K562 (cell line): Measurements from ENCODE around the gene CRIP1. TPM values are rescaled to one million over a fixed set of nuclear protein-coding genes. Genes with fewer than 3 reads are reported as not detected.

Experiments
- ARID3A ChIP-seq: IDR thresholded peaks from 2 replicates; pipeline ENCODE4 v1.6.1; 2012; ENCODE audit warnings: low read depth, low read length, improper control_type of control experiment, borderline replicate concordance
- BRCA1 ChIP-seq, 2 experiments: fragments of 450-650 bp in 1 of 2; sonication (generic) in 1 of 2; formaldehyde crosslinking in 1 of 2; IDR thresholded peaks; 2 replicates each; pipeline versions ENCODE4 v1.5.0 to v1.6.1; 2017 to 2020; ENCODE audit warnings: mild to moderate bottlenecking in 1 of 2, missing genetic modification reagents in 1 of 2
- CBX2 ChIP-seq: fragments of 200-600 bp; sonication (generic); IDR thresholded peaks from one replicate; pipeline ENCODE4 v1.6.1; 2012; ENCODE audit warnings: mild to moderate bottlenecking, low read length, inconsistent platforms; ENCODE audit not compliant: insufficient read depth, poor library complexity, severe bottlenecking
- CBX3 ChIP-seq, 2 experiments: IDR thresholded peaks; 1 replicate in 1 of 2; 2 replicates in 1 of 2; pipeline ENCODE4 v1.6.1; 2012; ENCODE audit warnings: inconsistent platforms in 2 of 2, low read length in 2 of 2, borderline replicate concordance in 1 of 2, control low read depth in 1 of 2
- DPF2 ChIP-seq: fragments of 450-650 bp; IDR thresholded peaks from 2 replicates; pipeline ENCODE4 v1.6.1; 2016
- EHMT2 ChIP-seq: fragments of 450-650 bp; IDR thresholded peaks from 2 replicates; pipeline ENCODE4 v1.6.1; 2018; ENCODE audit warnings: antibody characterized with exemption
- ELF1 ChIP-seq: fragments of 200-800 bp; sonication (Bioruptor generic); IDR thresholded peaks from 2 replicates; pipeline ENCODE4 v1.6.1; 2016; ENCODE audit warnings: missing genetic modification characterization, missing compliant biosample characterization
- ETS2 ChIP-seq: IDR thresholded peaks from 2 replicates; pipeline ENCODE4 v1.6.1; 2016; ENCODE audit warnings: borderline replicate concordance, missing genetic modification characterization, mild to moderate bottlenecking, moderate library complexity, missing compliant biosample characterization; ENCODE audit not compliant: poor library complexity, severe bottlenecking
- FOXJ2 ChIP-seq: fragments of 200-800 bp; sonication (Bioruptor generic); IDR thresholded peaks from 2 replicates; pipeline ENCODE4 v1.6.1; 2016; ENCODE audit warnings: missing genetic modification characterization, missing compliant biosample characterization
- HEY1 ChIP-seq: fragments of 250-450 bp; sonication (Bioruptor Pico); IDR thresholded peaks from 2 replicates; pipeline ENCODE4 v1.5.0; 2020; ENCODE audit warnings: mild to moderate bottlenecking, moderate library complexity, borderline replicate concordance
- IRF2 ChIP-seq: sonication (generic); formaldehyde crosslinking; IDR thresholded peaks from 2 replicates; pipeline ENCODE4 v1.8.1; 2022; ENCODE audit warnings: mild to moderate bottlenecking, missing genetic modification reagents
- LARP7 ChIP-seq: fragments of 450-650 bp; IDR thresholded peaks from 2 replicates; pipeline ENCODE4 v1.6.1; 2016
- MIER1 ChIP-seq: fragments of 450-650 bp; IDR thresholded peaks from 2 replicates; pipeline ENCODE4 v1.6.1; 2016; ENCODE audit warnings: antibody characterized with exemption, mild to moderate bottlenecking, low read depth
- NFIX ChIP-seq: fragments of 250-450 bp; sonication (Bioruptor Pico); IDR thresholded peaks from 2 replicates; pipeline ENCODE4 v1.4.0; 2020; ENCODE audit warnings: low read depth, mild to moderate bottlenecking, moderate library complexity
- RBBP5 ChIP-seq: fragments of 200-600 bp; sonication (generic); IDR thresholded peaks from 2 replicates; pipeline ENCODE4 v1.6.1; 2012; ENCODE audit warnings: borderline replicate concordance, mild to moderate bottlenecking, low read length, control low read depth, inconsistent platforms; ENCODE audit not compliant: insufficient read depth, poor library complexity, severe bottlenecking
- RCOR1 ChIP-seq, 2 experiments: IDR thresholded peaks; 2 replicates each; pipeline ENCODE4 v1.6.1; 2012; ENCODE audit warnings: low read depth in 2 of 2, low read length in 2 of 2, borderline replicate concordance in 1 of 2, improper control_type of control experiment in 1 of 2
- RFX1 ChIP-seq: fragments of 450-650 bp; IDR thresholded peaks from 2 replicates; pipeline ENCODE4 v1.6.1; 2016; ENCODE audit warnings: mild to moderate bottlenecking, moderate library complexity
- SMAD2 ChIP-seq: fragments of 150-350 bp; IDR thresholded peaks from 2 replicates; pipeline ENCODE4 v1.6.1; 2014; ENCODE audit warnings: low read depth, mild to moderate bottlenecking, low read length
- SOX6 ChIP-seq: fragments of 450-650 bp; IDR thresholded peaks from 2 replicates; pipeline ENCODE4 v1.6.1; 2014; ENCODE audit warnings: mild to moderate bottlenecking
- SRSF7 ChIP-seq: fragments of 200-400 bp; formaldehyde crosslinking; optimal IDR thresholded peaks from 2 replicates; pipeline ENCODE3; 2017; ENCODE audit warnings: mild to moderate bottlenecking, low read depth, low read length
- TCFL5 ChIP-seq: fragments of 250-450 bp; sonication (Bioruptor Pico); conservative IDR thresholded peaks from 2 replicates; pipeline ENCODE4 v1.6.1; 2021; ENCODE audit warnings: mild to moderate bottlenecking, moderate library complexity, matching md5 sums
- ZBTB7A ChIP-seq: IDR thresholded peaks from 2 replicates; pipeline ENCODE4 v1.6.1; 2011; ENCODE audit warnings: low read depth, mild to moderate bottlenecking, low read length, moderate library complexity, borderline replicate concordance; ENCODE audit not compliant: control insufficient read depth
- ZNF175 ChIP-seq: fragments of 200-800 bp; sonication (Bioruptor generic); IDR thresholded peaks from 2 replicates; pipeline ENCODE4 v1.6.1; 2016; ENCODE audit warnings: low read depth, mild to moderate bottlenecking, missing genetic modification characterization, missing compliant biosample characterization
- ZNF561 ChIP-seq: fragments of 450-650 bp; formaldehyde crosslinking; conservative IDR thresholded peaks from 2 replicates; pipeline ENCODE4 v1.4.0; 2020; ENCODE audit warnings: mild to moderate bottlenecking, moderate library complexity
- polyA plus RNA-seq, 8 experiments: library from polyadenylated mRNA; depleted of rRNA in 4 of 8; stranded (reverse) in 5 of 8; unstranded in 3 of 8; fragments of >200 nt; fragmentation: Nextera tagmentation in 2 of 8; fragmentation: Illumina TruSeq in 1 of 8; extraction: Ambion mirVana in 2 of 8; extraction: Trizol in 1 of 8; gene quantifications; 2 replicates each; pipeline versions ENCODE4 v1.2.1 to v1.2.3, GENCODE V29; 2011 to 2014; ENCODE audit warnings: inconsistent platforms in 1 of 8, missing spikeins in 1 of 8
- total RNA-seq, 7 experiments: library from RNA; depleted of rRNA in 6 of 7; stranded (reverse); fragments of >200 nt in 6 of 7; fragmentation: Illumina TruSeq in 2 of 7; extraction: Trizol in 2 of 7; gene quantifications; 2 replicates each; pipeline versions ENCODE4 v1.2.1 to v1.2.3, GENCODE V29; 2011 to 2021; ENCODE audit warnings: low replicate concordance in 1 of 7
- TF ChIP-seq, protein P1 (sequence below): fragments of 250-450 bp; sonication (Bioruptor Pico); IDR thresholded peaks from 2 replicates; pipeline ENCODE4 v1.5.0; 2021

Gene CRIP1
- total and polyA plus RNA-seq, 9 of the 15 experiments (the other 6 are each of a cell fraction or from before 2014, with no cell fraction given): 0.11 to 0.58 (median 0.14) TPM; not detected in 6

- TF ChIP-seq SOX6 (no peak), TCFL5 (CRISPR knock-in tag) (no peak), NFIX (CRISPR knock-in tag) (no peak), FOXJ2 (tag) (peak; percentile 96), HEY1 (CRISPR knock-in tag) (no peak), SRSF7 (no peak), ZNF561 (CRISPR knock-in tag) (no peak), IRF2 (CRISPR knock-in tag) (no peak), CBX2 (no peak), RFX1 (peak; percentile 90), ZNF175 (CRISPR knock-in tag) (no peak), MIER1 (peak; percentile 50; the same call in 1 of the 2 replicates), SMAD2 (no peak), ELF1 (tag) (no peak), EHMT2 (peak; percentile 38; the same call in 1 of the 2 replicates), DPF2 (no peak), LARP7 (no peak), RBBP5 (peak; percentile 23), ETS2 (tag) (no peak), ZBTB7A (peak; percentile 30; the same call in 1 of the 2 replicates), RCOR1 (IDR thresholded peaks at IDR 0.05; ENCODE audit: borderline replicate concordance in 1 of 2, low read depth in 2 of 2, low read length in 2 of 2) (no peak), BRCA1 (IDR thresholded peaks at IDR 0.05) (no peak), BRCA1 (CRISPR knock-in tag; IDR thresholded peaks at IDR 0.05) (no peak), ARID3A (no peak), CBX3 (IDR thresholded peaks at IDR 0.05; ENCODE audit: borderline replicate concordance in 1 of 2, low read length in 2 of 2) (no peak)
- TF ChIP-seq, protein P1, sequence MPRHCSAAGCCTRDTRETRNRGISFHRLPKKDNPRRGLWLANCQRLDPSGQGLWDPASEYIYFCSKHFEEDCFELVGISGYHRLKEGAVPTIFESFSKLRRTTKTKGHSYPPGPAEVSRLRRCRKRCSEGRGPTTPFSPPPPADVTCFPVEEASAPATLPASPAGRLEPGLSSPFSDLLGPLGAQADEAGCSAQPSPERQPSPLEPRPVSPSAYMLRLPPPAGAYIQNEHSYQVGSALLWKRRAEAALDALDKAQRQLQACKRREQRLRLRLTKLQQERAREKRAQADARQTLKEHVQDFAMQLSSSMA: no peak
Observed at GRCh38 chr14:105473677-105474482, 12.8 kb upstream of the CRIP1 start (continued).
